ENCODE measurements around the gene CALHM1. TPM values are rescaled to one million over a fixed set of nuclear protein-coding genes. Genes with fewer than 3 reads are reported as not detected.
"Not testable (repeated sequence)": the region's sequence is repeated elsewhere in the genome, so short reads cannot be mapped to it uniquely, and the experiment has no call there.

Gene CALHM1, protein sequence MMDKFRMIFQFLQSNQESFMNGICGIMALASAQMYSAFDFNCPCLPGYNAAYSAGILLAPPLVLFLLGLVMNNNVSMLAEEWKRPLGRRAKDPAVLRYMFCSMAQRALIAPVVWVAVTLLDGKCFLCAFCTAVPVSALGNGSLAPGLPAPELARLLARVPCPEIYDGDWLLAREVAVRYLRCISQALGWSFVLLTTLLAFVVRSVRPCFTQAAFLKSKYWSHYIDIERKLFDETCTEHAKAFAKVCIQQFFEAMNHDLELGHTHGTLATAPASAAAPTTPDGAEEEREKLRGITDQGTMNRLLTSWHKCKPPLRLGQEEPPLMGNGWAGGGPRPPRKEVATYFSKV
- not detected for total RNA-seq

GRCh38 chr10:103458720-103459119 is at the start of gene CALHM1:
TSS of gene CALHM1 (minus strand) at chr10:103458900. CDS start at chr10:103458751, 149 bp downstream.
- Histone ChIP-seq H3K36me3 (replicated peaks in 1 of 2; ENCODE audit: insufficient read depth in 1 of 2, low read depth in 2 of 2) (no peaks in the 10 kb centered on the region), H3K4me3 (no peak within 1 kb of the TSS), H3K27me3 (no peaks in the 10 kb centered on the region), H3K9me3 (no peaks in the 10 kb centered on the region), H3K4me1 (no peaks in the 10 kb centered on the region), H3K27ac (no peak within 1 kb of the TSS)
- ATAC-seq: no peak
- intact Hi-C loops (cut with DNase I): no loop called here
- DNase-seq: no peak
- TF ChIP-seq CTCF (IDR thresholded peaks at IDR 0.05) (no peak), POLR2A (IDR thresholded peaks at IDR 0.05) (no peak)
- 69% methylated on average over 9 of the region's 9 CpGs; no CpG with 5 or more reads in 1 of the 2 donors for WGBS, 2 donors

DNA sequence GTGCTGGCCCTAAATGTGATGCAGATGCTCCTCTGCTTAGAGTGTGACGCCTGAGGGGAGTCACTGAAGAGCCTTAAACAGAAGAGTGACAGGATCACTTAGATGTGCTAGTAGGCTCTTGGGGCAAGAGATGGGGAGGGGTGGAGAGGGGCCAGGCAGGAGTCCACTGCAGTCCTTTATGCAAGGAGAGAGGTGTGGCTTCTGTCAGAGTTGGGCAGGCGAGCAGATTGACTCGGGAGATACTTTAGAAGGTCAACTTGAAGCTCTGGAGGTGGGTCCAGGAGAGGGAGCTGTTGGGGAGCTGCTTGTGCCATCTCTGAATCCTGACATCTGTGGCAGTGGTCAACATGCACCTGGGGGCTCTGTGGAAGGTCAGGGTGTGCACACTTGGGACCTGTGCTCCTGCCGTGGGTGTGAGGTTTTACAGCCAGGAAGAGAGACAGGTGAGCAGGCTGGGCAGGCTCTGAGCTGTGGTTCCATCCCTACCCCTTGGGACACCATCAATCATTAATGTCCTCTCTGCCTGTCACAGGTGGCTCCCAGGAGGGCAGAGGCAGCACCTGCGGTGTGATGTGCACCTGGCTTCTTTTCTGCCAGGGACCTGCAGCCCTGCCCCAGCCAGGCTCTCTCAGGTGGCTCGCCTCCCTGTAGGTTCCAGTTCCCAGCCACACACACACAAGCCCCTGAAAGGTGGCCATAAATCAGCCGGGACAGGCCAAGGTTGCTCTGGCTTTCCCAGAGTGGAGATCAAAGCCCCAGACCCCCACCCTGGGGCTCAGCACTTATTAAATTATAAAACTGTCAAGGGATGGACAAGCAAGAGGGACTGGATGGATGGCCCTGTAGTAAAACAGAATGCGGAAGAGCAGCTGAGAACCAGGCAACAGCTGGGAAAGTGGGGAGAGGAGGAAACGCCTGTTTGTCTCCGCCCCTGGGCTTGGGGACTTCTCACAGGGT is 48.8 kb upstream of the CALHM1 start:
- DNase-seq: peak; percentile 49 to 80 (median 68)
- H3K4me1 ChIP-seq: peaks cover 87% of the 10 kb centered on the region
- TF ChIP-seq POLR2A (IDR thresholded peaks at IDR 0.05): no peak
- TF ChIP-seq CTCF (IDR thresholded peaks at IDR 0.05): no peak
- 60 to 62% methylated on average over 7 to 10 of the region's 10 CpGs for WGBS, 2 donors
- H3K27ac ChIP-seq: peak overlapping the region; percentile 45 to 88 (median 73)
- H3K9me3 ChIP-seq: no peaks in the 10 kb centered on the region
- intact Hi-C loops (cut with DNase I): no loop called here
- no peaks in the 10 kb centered on the region for H3K36me3 ChIP-seq (replicated peaks in 1 of 2; ENCODE audit: insufficient read depth in 1 of 2, low read depth in 2 of 2)
- H3K4me3 ChIP-seq: no peak overlapping the region
- no peaks in the 10 kb centered on the region for H3K27me3 ChIP-seq
- peak; percentile 64 for ATAC-seq

DNA sequence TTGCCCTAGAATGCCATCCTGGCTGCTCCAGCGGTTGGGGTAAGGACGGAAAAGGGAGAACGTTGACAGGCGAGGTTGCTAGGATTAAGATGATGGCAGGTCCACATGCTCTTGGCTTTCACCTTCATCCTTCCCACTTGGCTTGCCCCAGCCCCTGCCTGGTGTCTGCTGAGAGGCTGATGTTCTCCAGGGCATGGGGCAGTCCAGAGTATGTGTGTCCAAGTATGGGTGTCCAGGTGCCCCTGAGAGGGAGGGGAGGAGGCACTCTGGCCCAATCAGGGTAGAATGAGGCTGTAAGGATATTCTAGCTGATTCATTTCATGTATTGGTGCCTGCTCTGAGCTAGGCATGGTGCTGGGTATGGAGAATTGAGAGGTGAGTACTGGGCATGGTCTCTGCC is 47.4 kb upstream of the CALHM1 start:
- no peaks in the 10 kb centered on the region for H3K9me3 ChIP-seq
- H3K4me3 ChIP-seq: no peak overlapping the region
- peaks cover 73% of the 10 kb centered on the region for H3K4me1 ChIP-seq
- H3K27me3 ChIP-seq: no peaks in the 10 kb centered on the region
- DNase-seq (no peak), ATAC-seq (no peak)
- intact Hi-C loops (cut with DNase I): no loop called here
- H3K27ac ChIP-seq: peak overlapping the region; percentile 15 to 88 (median 66)
- TF ChIP-seq CTCF (IDR thresholded peaks at IDR 0.05): no peak
- no peak for TF ChIP-seq POLR2A (IDR thresholded peaks at IDR 0.05)
- no peaks in the 10 kb centered on the region for H3K36me3 ChIP-seq (replicated peaks in 1 of 2; ENCODE audit: insufficient read depth in 1 of 2, low read depth in 2 of 2)
- WGBS, 2 donors: 79 to 86% methylated on average over 4 of the region's 4 CpGs

GRCh38 chr10:103504181-103504783 is 45.6 kb upstream of the CALHM1 start:
- intact Hi-C loops (cut with DNase I): no loop called here
- Histone ChIP-seq H3K4me3 (no peak overlapping the region), H3K9me3 (no peaks in the 10 kb centered on the region), H3K27me3 (no peaks in the 10 kb centered on the region), H3K4me1 (peaks cover 61% of the 10 kb centered on the region), H3K36me3 (replicated peaks in 1 of 2; ENCODE audit: insufficient read depth in 1 of 2, low read depth in 2 of 2) (no peaks in the 10 kb centered on the region), H3K27ac (peak overlapping the region; percentile 25 to 88 (median 66))
- DNase-seq (peak; percentile 53 to 71 (median 70)), ATAC-seq (peak; percentile 64)
- TF ChIP-seq POLR2A (IDR thresholded peaks at IDR 0.05) (no peak), CTCF (IDR thresholded peaks at IDR 0.05) (no peak)
- WGBS, 2 donors: 26 to 27% methylated on average over 10 of the region's 10 CpGs

GRCh38 chr10:103503777-103504176 is 45.1 kb upstream of the CALHM1 start:
- H3K9me3 ChIP-seq; ATAC-seq; H3K27me3 ChIP-seq; intact Hi-C loops (cut with DNase I); DNase-seq; H3K36me3 ChIP-seq (replicated peaks in 1 of 2; ENCODE audit: insufficient read depth in 1 of 2, low read depth in 2 of 2); H3K4me3 ChIP-seq: not testable (repeated sequence)
- H3K4me1 ChIP-seq: peaks cover 61% of the 10 kb centered on the region
- peak overlapping the region; percentile 25 to 88 (median 66) for H3K27ac ChIP-seq
- 84 to 89% methylated on average over 6 of the region's 6 CpGs for WGBS, 2 donors

Data from body of pancreas (tissue), 4 donors.